Keratinocyte (primary cell): ENCODE results near the gene FRG1. TPM values are rescaled to one million over a fixed set of nuclear protein-coding genes. Genes with fewer than 3 reads are reported as not detected.
"Not testable (repeated sequence)": the region's sequence is repeated elsewhere in the genome, so short reads cannot be mapped to it uniquely, and the experiment has no call there.

Experiments
- DNase-seq: peaks from one replicate; pipeline ENCODE4 v3.0.0-alpha.2; 2011; ENCODE audit warnings: low read depth, missing footprints, low spot score
- FAIRE-seq: peaks from 2 replicates; lab custom pipeline; 2011; peaks lifted over from hg19 to GRCh38; lab: Jason Lieb, UNC
- H2AFZ ChIP-seq: 2 replicates; pipeline ENCODE4 v1.6.0; 2012; ENCODE audit warnings: low read length, control low read depth, inconsistent platforms; ENCODE audit not compliant: control insufficient read depth
- H3K27ac ChIP-seq: 2 replicates; pipeline ENCODE4 v1.5.1; 2011; ENCODE audit warnings: low read length; ENCODE audit not compliant: control insufficient read depth, insufficient read depth
- H3K27me3 ChIP-seq: 3 replicates; pipeline ENCODE4 v1.6.0; 2011; ENCODE audit warnings: low read length; ENCODE audit not compliant: control insufficient read depth, insufficient read depth; ENCODE audit errors: extremely low read depth
- H3K36me3 ChIP-seq, 2 experiments: 2 replicates in 1 of 2; 3 replicates in 1 of 2; pipeline ENCODE4 v1.5.1; 2011; ENCODE audit warnings: low read length in 2 of 2, mild to moderate bottlenecking in 1 of 2; ENCODE audit not compliant: control insufficient read depth in 2 of 2, insufficient read depth in 2 of 2; ENCODE audit errors: extremely low read depth in 1 of 2
- H3K4me1 ChIP-seq: 3 replicates; pipeline ENCODE4 v1.5.1; 2011; ENCODE audit warnings: low read length; ENCODE audit not compliant: control insufficient read depth, insufficient read depth; ENCODE audit errors: extremely low read depth
- H3K4me2 ChIP-seq: 3 replicates; pipeline ENCODE4 v1.6.0; 2011; ENCODE audit warnings: low read depth, low read length; ENCODE audit not compliant: control insufficient read depth, insufficient read depth; ENCODE audit errors: extremely low read depth
- H3K4me3 ChIP-seq, 3 experiments: fragments of 200-600 bp in 1 of 3; sonication (generic) in 1 of 3; 2 replicates in 2 of 3; 3 replicates in 1 of 3; pipeline ENCODE4 v1.5.1; 2011 to 2016; ENCODE audit warnings: low read length in 3 of 3, mild to moderate bottlenecking in 3 of 3, control low read depth in 2 of 3, inconsistent platforms in 1 of 3, low read depth in 1 of 3, mixed read lengths in 1 of 3, mixed run types in 1 of 3, moderate library complexity in 1 of 3; ENCODE audit not compliant: control insufficient read depth in 2 of 3, insufficient read depth in 2 of 3; ENCODE audit errors: extremely low read depth in 1 of 3
- H3K79me2 ChIP-seq: 2 replicates; pipeline ENCODE4 v1.6.0; 2012; ENCODE audit warnings: low read length; ENCODE audit not compliant: control insufficient read depth, insufficient read depth
- H3K9ac ChIP-seq: 3 replicates; pipeline ENCODE4 v1.6.0; 2011; ENCODE audit warnings: low read length; ENCODE audit not compliant: control insufficient read depth, insufficient read depth; ENCODE audit errors: extremely low read depth
- H3K9me1 ChIP-seq: 3 replicates; pipeline ENCODE4 v1.6.0; 2011; ENCODE audit warnings: low read length; ENCODE audit not compliant: control insufficient read depth, insufficient read depth; ENCODE audit errors: extremely low read depth
- H3K9me3 ChIP-seq: 2 replicates; pipeline ENCODE4 v1.5.1; 2012; ENCODE audit warnings: low read depth, low read length; ENCODE audit not compliant: control insufficient read depth
- H4K20me1 ChIP-seq: 3 replicates; pipeline ENCODE4 v1.6.0; 2011; ENCODE audit warnings: low read length; ENCODE audit not compliant: control insufficient read depth, insufficient read depth; ENCODE audit errors: extremely low read depth
- CTCF ChIP-seq, 3 experiments: IDR thresholded peaks in 1 of 3; conservative IDR thresholded peaks in 1 of 3; optimal IDR thresholded peaks in 1 of 3; 2 replicates in 2 of 3; 3 replicates in 1 of 3; pipeline versions ENCODE3 to v1.5.1; 2011; ENCODE audit warnings: low read length in 3 of 3, mild to moderate bottlenecking in 3 of 3, moderate library complexity in 2 of 3, control low read depth in 1 of 3, inconsistent platforms in 1 of 3; ENCODE audit not compliant: insufficient read depth in 2 of 3; ENCODE audit errors: extremely low read depth in 1 of 3
- EZH2 ChIP-seq: IDR thresholded peaks from one replicate; pipeline ENCODE4 v1.6.1; 2012; ENCODE audit warnings: inconsistent platforms, mild to moderate bottlenecking, low read length, moderate library complexity
- dilution Hi-C: fragments of 300-500 bp; cut with MboI; formaldehyde crosslinking; loops from one replicate; pipeline ENCODE4 v1.7.0; 2020; ENCODE audit warnings: low sequenced_read_pairs; ENCODE audit not compliant: extremely low pct_ligation_motif_present
- polyA plus RNA-seq, 5 experiments: library from polyadenylated mRNA; depleted of rRNA in 3 of 5; stranded (reverse) in 3 of 5; stranded (forward) in 1 of 5; unstranded in 1 of 5; fragments of >200 nt; gene quantifications; 1 replicate in 1 of 5; 2 replicates in 3 of 5; 3 replicates in 1 of 5; pipeline versions ENCODE4 v1.2.1 to v1.2.3, GENCODE V29; 2011 to 2012; ENCODE audit warnings: missing spikeins in 2 of 5, low read depth in 1 of 5, low replicate concordance in 1 of 5

The FRG1 gene
- polyA plus RNA-seq, 1 donor (not counting 4 experiments of a cell fraction or from before 2014, with no cell fraction given), result 19.8 TPM

- H3K9ac ChIP-seq, H3K4me1 ChIP-seq, H3K27ac ChIP-seq, H3K4me3 ChIP-seq, H3K36me3 ChIP-seq, H3K27me3 ChIP-seq, FAIRE-seq, H3K9me1 ChIP-seq, dilution Hi-C loops, H3K4me2 ChIP-seq, H3K79me2 ChIP-seq, H2AFZ ChIP-seq, H3K9me3 ChIP-seq, H4K20me1 ChIP-seq: not testable (repeated sequence)
- TF ChIP-seq CTCF (optimal IDR thresholded peaks at IDR 0.05 in 1 of 3, IDR thresholded peaks at IDR 0.05 in 1 of 3, conservative IDR thresholded peaks at IDR 0.05 in 1 of 3; ENCODE audit: extremely low read depth in 1 of 3, insufficient read depth in 2 of 3, low read length in 3 of 3), result peak; percentile 33 to 55 (median 51)
- DNase-seq, result peak; percentile 19
Measured at GRCh38 chr4:189904420-189905027, 36.1 kb upstream of the FRG1 start.

GRCh38 chr4:189912170-189912569, 28.5 kb upstream of the FRG1 start:
- Histone ChIP-seq H3K4me2 (no peak overlapping the region), H3K79me2 (no peaks in the 10 kb centered on the region), H3K9me3 (no peaks in the 10 kb centered on the region), H3K4me1 (no peaks in the 10 kb centered on the region), H3K36me3 (no peaks in the 10 kb centered on the region), H3K4me3 (no peak overlapping the region), H3K27ac (no peak overlapping the region), H3K27me3 (no peaks in the 10 kb centered on the region), H4K20me1 (no peaks in the 10 kb centered on the region), H3K9ac (no peak overlapping the region), H3K9me1 (no peaks in the 10 kb centered on the region), H2AFZ (no peak overlapping the region)
- TF ChIP-seq EZH2, result no peak
- peak; percentile 16 to 54 (median 25) for TF ChIP-seq CTCF (optimal IDR thresholded peaks at IDR 0.05 in 1 of 3, IDR thresholded peaks at IDR 0.05 in 1 of 3, conservative IDR thresholded peaks at IDR 0.05 in 1 of 3; ENCODE audit: extremely low read depth in 1 of 3, insufficient read depth in 2 of 3, low read length in 3 of 3)
- DNase-seq (no peak), FAIRE-seq (no peak)
- dilution Hi-C loops, result no loop called here
